Fibroblast of villous mesenchyme (primary cell): ENCODE data around the gene RELL1. TPM values are rescaled to one million over a fixed set of nuclear protein-coding genes. Genes with fewer than 3 reads are reported as not detected.
A peak's percentile ranks its signal among the peaks of the same experiment; 100 is the strongest.

Experiments
- DNase-seq: peaks from one replicate; pipeline ENCODE4 v3.0.0-alpha.2; 2010; ENCODE audit warnings: low read depth
- H3K4me3 ChIP-seq: 2 replicates; pipeline ENCODE4 v1.5.1; 2011; ENCODE audit warnings: low read depth, mild to moderate bottlenecking, low read length
- total RNA-seq: library from RNA; depleted of rRNA; stranded (reverse); fragments of >200 nt; gene quantifications from 2 replicates; pipeline ENCODE4 v1.2.3, GENCODE V29; 2012
- TF ChIP-seq, protein P1 (sequence below): IDR thresholded peaks from 2 replicates; pipeline ENCODE4 v1.5.1; 2012; ENCODE audit warnings: low read depth, mild to moderate bottlenecking, low read length; ENCODE audit not compliant: insufficient read depth

The RELL1 gene
- total RNA-seq, 1 donor = 66.5 TPM

DNA sequence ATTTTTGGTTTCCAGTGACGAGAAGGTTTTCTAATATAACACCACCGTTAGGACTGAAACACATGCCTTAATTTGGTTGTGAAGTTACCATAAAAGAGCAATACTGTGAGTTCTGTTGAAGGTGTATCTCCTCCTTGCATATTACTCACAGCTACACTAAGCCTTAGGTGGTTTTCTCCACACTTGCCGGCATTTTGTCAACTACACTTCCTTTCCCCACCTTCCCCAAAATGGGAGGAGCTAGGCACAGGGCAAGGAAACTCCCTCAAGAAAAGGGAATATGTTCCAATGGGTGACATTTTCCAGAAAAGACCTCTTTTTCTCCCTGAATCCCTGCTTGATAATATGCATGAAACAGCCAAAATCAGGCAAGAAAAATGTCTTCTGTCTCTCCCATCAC is 44.8 kb downstream of the RELL1 start:
- H3K4me3 ChIP-seq = no peak overlapping the region
- TF ChIP-seq, protein P1, sequence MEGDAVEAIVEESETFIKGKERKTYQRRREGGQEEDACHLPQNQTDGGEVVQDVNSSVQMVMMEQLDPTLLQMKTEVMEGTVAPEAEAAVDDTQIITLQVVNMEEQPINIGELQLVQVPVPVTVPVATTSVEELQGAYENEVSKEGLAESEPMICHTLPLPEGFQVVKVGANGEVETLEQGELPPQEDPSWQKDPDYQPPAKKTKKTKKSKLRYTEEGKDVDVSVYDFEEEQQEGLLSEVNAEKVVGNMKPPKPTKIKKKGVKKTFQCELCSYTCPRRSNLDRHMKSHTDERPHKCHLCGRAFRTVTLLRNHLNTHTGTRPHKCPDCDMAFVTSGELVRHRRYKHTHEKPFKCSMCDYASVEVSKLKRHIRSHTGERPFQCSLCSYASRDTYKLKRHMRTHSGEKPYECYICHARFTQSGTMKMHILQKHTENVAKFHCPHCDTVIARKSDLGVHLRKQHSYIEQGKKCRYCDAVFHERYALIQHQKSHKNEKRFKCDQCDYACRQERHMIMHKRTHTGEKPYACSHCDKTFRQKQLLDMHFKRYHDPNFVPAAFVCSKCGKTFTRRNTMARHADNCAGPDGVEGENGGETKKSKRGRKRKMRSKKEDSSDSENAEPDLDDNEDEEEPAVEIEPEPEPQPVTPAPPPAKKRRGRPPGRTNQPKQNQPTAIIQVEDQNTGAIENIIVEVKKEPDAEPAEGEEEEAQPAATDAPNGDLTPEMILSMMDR = no peak
- DNase-seq = no peak

DNA sequence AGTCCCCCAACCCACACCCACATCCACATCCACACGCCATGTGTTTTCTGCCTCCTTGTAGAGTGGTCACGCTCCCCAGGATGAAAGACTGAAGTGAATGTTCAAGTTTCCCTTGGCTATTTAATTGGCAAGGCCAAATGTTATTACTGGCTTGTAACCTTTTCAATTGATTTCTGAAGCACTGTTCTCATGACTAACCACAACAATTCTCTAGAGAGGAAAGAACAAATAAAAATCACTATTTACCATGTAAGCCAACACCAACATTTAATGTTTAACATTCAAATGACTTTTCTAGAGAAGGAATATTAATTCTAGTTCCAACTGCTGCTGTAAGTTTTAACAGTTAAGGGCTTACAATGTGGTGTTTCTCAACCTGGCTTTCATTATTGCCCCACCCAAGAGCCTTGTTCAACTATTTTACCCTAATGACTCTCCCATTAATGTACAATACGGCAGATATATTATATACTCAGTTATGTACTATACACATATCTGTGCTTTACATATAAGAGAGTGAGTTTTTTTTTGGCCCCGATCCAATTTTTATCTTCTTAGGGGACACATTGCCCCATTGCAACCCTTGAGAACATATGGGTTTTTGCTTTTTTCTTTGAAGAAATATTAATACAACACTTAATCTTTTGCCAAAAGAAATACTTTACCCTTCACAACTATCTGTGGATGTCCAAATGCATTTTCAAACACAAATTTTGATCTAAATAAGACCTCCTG is 46.5 kb downstream of the RELL1 start:
- DNase-seq = no peak
- no peak overlapping the region for H3K4me3 ChIP-seq
- TF ChIP-seq, protein P1 = no peak

DNA sequence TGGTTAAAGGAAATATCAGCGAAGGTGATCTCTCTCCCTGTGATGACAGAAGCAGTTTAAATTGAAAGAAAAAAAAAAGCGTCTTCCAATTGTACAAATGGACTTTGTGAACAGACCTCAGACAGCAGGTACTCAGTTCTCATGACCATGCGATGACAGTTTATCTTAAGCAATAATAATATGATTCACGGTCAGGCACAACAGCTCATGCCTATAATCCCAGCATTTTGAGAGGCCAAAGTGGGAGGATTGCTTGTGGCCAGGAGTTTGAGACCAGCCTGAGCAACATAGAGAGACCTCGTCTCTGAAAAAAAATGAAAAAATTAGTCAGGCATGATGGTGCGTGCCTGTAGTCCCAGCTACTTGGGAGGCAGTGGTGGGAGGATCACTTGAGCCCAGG is 51.0 kb downstream of the RELL1 start:
- TF ChIP-seq, protein P1 = no peak
- no peak overlapping the region for H3K4me3 ChIP-seq
- DNase-seq = no peak

- TF ChIP-seq, protein P1 = no peak
- H3K4me3 ChIP-seq = no peak overlapping the region
- DNase-seq = no peak
Observed at GRCh38 chr4:37634180-37634579, 52.0 kb downstream of the RELL1 start.

- TF ChIP-seq, protein P1 = no peak
- no peak overlapping the region for H3K4me3 ChIP-seq
- no peak for DNase-seq
Observed at GRCh38 chr4:37632836-37633235, 53.3 kb downstream of the RELL1 start.

GRCh38 chr4:37631551-37631950 is 54.6 kb downstream of the RELL1 start:
- H3K4me3 ChIP-seq = no peak overlapping the region
- TF ChIP-seq, protein P1 = no peak
- peak; percentile 69 for DNase-seq

DNA sequence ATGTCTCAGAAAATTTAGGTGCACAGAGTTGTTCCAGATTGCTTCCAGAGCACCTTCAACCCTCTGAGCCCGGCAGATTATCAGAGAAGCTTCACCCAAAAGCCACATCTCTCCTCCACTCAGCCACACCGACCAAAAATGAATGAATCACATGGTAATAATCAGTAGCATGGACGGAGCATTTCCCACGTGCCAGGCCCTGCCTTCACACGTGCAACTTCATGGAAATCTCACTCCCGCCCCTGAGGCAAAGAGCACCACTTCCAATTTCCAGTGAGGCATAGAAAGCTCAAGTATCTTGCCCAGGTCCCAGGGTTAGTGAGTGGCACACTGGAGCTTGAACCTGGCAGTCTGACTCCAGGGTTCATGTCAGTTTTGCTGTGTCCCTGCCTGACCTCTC is 56.5 kb downstream of the RELL1 start:
- H3K4me3 ChIP-seq = no peak overlapping the region
- DNase-seq = no peak
- TF ChIP-seq, protein P1 = no peak
